ENCODE results near the gene B3GNT8.
"Not testable (repeated sequence)": the region's sequence is repeated elsewhere in the genome, so short reads cannot be mapped to it uniquely, and the experiment has no call there.

The B3GNT8 gene

DNA sequence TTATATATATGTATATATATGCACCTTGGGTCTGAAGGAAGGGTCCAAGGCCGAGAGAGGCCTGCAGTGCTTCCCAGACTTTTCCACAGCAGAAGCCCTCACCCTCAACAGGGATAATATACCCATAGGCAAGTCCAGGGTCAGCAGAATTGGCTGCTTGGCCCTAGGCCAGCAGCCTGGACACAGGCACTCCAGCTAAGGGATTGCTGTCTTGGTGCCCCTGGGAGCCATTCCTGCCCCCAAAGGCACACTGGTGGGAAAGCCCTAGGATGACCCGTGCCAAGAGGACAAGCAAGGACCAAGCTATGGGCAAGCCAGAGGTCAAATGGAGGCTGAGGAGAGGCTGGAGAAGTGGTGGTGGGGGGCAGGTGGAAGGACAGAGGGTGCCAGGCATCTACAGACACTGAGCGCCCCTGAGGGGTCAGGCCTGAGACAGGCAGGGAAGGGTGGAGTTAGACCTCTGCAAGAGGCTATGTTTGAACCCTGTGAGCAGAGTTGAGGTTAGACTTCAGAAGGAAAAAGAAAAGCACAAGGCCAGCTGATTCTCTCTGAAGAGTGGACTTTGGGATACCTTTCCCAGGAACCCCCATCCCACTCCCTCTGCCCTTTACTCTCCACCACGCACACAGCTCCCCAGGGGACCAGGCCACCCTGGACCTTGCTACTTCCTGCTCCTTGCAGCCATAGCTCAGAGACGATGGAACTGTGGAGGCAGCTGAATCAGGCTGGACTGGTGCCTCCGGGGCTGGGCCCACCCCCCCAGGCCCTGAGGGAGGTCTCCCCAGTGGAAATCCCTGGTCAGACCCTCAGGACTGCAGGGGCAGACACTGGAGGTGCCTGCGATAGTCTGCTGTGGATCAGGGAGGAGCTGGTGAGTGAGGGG is 15.5 kb upstream of the B3GNT8 start, which contains the start of gene ERICH4:
Gene ERICH4, plus strand, starts transcription at position 684 of the 883 bp plus-strand sequence. Its CDS starts 14 bp downstream, at position 698.
- DNase-seq (ENCODE audit: low read depth) = no peak
- TF ChIP-seq, protein P1, sequence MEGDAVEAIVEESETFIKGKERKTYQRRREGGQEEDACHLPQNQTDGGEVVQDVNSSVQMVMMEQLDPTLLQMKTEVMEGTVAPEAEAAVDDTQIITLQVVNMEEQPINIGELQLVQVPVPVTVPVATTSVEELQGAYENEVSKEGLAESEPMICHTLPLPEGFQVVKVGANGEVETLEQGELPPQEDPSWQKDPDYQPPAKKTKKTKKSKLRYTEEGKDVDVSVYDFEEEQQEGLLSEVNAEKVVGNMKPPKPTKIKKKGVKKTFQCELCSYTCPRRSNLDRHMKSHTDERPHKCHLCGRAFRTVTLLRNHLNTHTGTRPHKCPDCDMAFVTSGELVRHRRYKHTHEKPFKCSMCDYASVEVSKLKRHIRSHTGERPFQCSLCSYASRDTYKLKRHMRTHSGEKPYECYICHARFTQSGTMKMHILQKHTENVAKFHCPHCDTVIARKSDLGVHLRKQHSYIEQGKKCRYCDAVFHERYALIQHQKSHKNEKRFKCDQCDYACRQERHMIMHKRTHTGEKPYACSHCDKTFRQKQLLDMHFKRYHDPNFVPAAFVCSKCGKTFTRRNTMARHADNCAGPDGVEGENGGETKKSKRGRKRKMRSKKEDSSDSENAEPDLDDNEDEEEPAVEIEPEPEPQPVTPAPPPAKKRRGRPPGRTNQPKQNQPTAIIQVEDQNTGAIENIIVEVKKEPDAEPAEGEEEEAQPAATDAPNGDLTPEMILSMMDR (IDR thresholded peaks at IDR 0.05; ENCODE audit: control insufficient read depth, extremely low read depth, insufficient read depth) = no peak
- no peak within 1 kb of the TSS for H3K4me3 ChIP-seq (ENCODE audit: low read depth, low read length)

DNA sequence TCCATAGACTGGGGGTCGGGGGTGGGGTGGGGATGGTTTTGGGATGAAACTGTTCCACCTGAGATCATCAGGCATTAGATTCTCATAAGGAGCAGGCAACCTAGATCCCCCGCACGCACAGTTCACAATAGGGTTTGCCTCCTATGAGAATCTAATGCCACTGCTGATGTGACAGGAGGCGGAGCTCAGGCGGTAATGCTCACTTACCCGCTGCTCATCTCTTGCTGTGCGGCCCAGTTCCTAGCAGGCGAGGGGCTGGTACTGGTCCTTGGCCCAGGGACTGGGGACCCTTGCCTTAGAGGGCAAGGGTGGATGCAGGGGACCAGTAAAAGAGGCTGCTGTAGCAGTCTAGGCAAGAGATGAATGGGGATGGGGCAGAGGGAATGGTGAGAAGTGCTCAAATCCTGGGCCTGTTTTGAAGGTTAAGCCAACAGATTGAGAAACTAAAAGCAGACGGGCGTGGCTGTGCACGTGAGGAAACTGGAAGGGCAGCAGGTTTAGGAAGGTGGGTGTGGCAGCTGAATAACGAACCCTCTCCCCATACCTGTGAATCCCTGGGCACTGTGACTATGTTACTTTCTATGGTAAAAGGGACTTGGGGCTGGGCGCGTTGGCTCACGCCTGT is 14.3 kb upstream of the B3GNT8 start:
- TF ChIP-seq, protein P1 (IDR thresholded peaks at IDR 0.05; ENCODE audit: control insufficient read depth, extremely low read depth, insufficient read depth) = no peak
- H3K4me3 ChIP-seq (ENCODE audit: low read depth, low read length) = no peak overlapping the region
- DNase-seq (ENCODE audit: low read depth) = no peak

DNA sequence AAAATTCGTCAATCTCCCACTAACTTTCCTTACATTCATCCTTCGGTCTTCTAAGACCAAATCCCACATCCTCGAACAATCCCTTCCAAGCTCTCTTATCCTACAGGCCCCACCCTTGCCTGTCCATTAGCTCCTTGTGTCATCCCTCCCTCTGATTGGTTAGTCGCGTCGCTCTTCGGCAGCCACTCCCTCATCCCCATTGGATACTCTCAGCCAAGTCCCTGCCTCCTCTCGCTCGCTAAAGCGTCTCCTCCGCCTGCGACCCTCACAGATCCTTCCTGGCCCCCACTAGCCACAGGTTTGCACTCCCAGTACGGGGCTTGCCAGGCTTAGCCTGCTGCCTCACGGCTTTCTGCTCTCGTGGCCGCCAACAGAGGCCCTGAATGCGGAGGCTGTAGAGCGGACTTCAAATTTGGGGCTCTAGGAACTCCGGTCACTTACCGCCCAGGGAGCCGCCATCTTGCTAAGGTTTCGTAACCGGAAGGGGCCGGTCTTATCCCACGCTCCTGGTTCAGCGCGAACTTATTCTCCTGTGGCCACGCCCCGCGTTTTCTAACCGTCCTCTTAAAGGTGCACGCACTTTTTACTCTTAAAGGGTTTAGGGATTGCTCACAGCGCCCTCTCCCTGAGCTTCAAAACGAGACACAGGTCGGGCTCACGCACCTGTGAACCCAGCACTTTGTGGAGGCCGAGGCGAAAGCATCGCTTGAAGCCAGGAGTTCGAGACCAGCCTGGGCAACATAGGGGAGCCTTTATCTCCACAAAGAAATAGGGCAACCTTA is 12.5 kb upstream of the B3GNT8 start, which contains the start of gene DMAC2:
Gene DMAC2, minus strand, starts transcription at position 472 of the 782 bp plus-strand sequence. Its CDS starts 13 bp downstream, at position 459.
- DNase-seq (ENCODE audit: low read depth) = peak; percentile 89
- peak within 1 kb of the TSS; percentile 73 for H3K4me3 ChIP-seq (ENCODE audit: low read depth, low read length)

DNA sequence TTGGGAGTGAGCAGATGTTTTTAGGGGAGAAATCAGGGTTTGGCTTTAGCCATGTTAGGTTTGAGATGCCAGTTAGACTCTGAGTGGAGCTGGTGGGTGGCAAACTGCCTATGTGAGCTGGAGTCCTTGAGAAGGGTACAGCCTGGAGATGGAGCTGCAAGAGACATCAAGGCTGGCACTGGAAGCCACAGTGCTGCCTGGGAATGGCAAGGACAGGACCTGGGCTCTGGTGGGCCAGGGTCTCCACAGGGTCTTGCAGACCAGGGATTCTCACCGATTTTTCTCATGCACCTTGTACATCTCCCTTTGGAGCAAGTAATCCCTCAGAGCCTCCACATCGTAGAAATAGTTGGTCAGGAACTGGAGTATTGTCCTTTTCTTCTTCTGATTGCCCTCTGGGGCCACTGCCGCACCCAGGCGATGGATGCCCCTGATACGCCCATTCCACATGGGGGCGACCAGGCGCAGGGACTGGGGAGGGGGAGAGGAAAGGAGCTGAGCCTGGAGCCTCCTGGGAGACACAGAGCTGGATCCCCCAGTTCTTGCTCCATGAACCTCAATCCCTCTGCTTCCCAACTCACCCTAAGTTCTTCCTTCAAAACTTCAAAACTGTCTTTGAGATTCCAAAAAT is 10.9 kb upstream of the B3GNT8 start:
- no peak overlapping the region for H3K4me3 ChIP-seq (ENCODE audit: low read depth, low read length)
- TF ChIP-seq, protein P1 (IDR thresholded peaks at IDR 0.05; ENCODE audit: control insufficient read depth, extremely low read depth, insufficient read depth) = no peak
- DNase-seq (ENCODE audit: low read depth) = no peak

More for the DNA sequence above, 12.5 kb upstream of the B3GNT8 start, which contains the start of gene DMAC2:
- TF ChIP-seq, protein P1 (IDR thresholded peaks at IDR 0.05; ENCODE audit: control insufficient read depth, extremely low read depth, insufficient read depth) = peak; percentile 54

DNA sequence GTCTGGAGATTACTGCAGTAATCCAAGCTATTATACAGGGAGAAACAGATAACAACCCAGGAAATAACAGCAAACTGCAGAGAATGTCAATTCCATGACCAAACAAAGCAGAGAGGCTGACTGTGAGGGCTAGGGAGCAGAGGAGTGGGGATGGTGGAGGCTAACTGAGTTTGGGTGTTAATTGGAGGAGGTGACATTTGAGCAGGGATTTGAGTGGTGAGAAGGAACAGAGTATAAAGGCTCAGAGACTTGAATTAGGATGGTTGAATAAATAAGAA is 9.4 kb upstream of the B3GNT8 start:
- no peak overlapping the region for H3K4me3 ChIP-seq (ENCODE audit: low read depth, low read length)
- DNase-seq (ENCODE audit: low read depth) = no peak
- TF ChIP-seq, protein P1 (IDR thresholded peaks at IDR 0.05; ENCODE audit: control insufficient read depth, extremely low read depth, insufficient read depth) = no peak

DNA sequence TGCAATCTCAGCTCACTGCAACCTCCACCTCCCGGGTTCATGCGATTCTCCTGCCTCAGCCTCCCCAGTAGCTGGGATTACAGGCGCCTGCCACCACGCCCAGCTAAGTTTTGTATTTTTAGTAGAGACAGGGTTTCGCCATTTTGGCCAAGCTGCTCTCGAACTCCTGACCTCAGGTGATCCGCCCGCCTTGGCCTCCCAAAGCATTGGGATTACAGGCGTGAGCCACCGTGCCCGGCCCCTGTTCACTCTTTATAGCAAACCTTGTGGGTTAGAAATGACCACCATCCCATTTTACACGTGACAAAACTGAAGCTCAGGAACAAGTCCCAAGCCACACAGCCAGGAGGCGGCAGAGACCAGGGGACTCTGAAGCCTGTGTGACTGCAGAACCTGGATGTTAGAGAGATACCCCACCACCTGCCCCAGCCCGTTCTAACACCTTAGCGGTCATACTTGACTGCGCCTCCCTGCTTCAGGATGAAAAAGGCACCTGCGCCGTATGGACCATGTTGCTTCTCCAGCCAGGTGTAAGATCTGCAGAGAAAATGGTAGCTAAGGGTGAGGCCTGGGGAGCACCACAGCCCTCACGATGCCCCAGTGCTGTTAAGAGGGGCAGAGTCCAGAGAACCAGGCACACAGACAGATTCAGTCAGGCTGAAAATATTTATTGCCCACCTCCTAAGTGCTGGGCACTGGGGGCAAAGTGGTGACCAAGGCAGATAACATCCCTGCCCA is 8.9 kb upstream of the B3GNT8 start:
- TF ChIP-seq, protein P1 (IDR thresholded peaks at IDR 0.05; ENCODE audit: control insufficient read depth, extremely low read depth, insufficient read depth) = no peak
- H3K4me3 ChIP-seq (ENCODE audit: low read depth, low read length) = no peak overlapping the region
- DNase-seq (ENCODE audit: low read depth) = no peak

DNA sequence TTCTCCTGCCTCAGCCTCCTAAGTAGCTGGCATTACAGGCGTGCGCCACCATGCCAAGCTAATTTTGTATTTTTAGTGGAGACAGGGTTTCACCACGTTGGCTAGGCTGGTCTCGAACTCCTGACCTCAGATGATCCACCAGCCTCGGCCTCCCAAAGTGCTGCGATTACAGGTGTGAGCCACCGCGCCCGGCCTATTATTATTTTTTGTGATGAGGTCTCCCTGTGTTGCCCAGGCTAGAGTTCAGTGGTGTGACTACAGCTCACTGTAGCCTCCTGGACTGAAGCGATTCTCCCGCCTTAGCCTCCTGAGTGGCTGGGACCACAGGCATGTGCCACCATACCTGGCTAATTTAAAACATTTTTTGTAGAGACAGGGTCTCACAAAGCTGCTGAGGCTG is 8.2 kb upstream of the B3GNT8 start:
- not testable (repeated sequence) for H3K4me3 ChIP-seq (ENCODE audit: low read depth, low read length); DNase-seq (ENCODE audit: low read depth)

Data from LNCaP clone FGC (cell line).